ENCODE results near the gene FRMD4A. TPM values are rescaled to one million over a fixed set of nuclear protein-coding genes. Genes with fewer than 3 reads are reported as not detected.

Gene FRMD4A
- total and polyA plus RNA-seq, 2 of the 4 experiments (the other 2 are of a cell fraction), result 30.3 to 68.8 TPM

- Histone ChIP-seq H3K18ac (ENCODE audit: low read depth, low read length) (no peak overlapping the region), H3K9me1 (ENCODE audit: insufficient read depth, low read length) (peaks cover 27% of the 10 kb centered on the region), H3K23ac (ENCODE audit: low read depth, low read length) (no peak overlapping the region; the same call in 1 of the 2 replicates), H3K4me3 (ENCODE audit: insufficient read depth, low read depth, low read length) (no peak overlapping the region), H3K4me2 (ENCODE audit: low read depth, low read length) (no peak overlapping the region), H2BK5ac (ENCODE audit: low read depth, low read length, poor library complexity, severe bottlenecking) (no peak overlapping the region), H3K9ac (ENCODE audit: low read depth, low read length) (no peak overlapping the region), H3K36me3 (ENCODE audit: control insufficient read depth, insufficient read depth, low read length) (no peaks in the 10 kb centered on the region), H2AK9ac (replicated peaks; ENCODE audit: low read depth, low read length, poor library complexity) (no peak overlapping the region), H3K27ac (ENCODE audit: insufficient read depth, low read length) (no peak overlapping the region), H2BK15ac (ENCODE audit: low read depth, low read length) (no peak overlapping the region), H4K5ac (ENCODE audit: low read depth, low read length) (no peak overlapping the region), H2AK5ac (ENCODE audit: low read depth, low read length) (peak overlapping the region; percentile 29; the same call in 1 of the 2 replicates), H3K27me3 (ENCODE audit: control insufficient read depth, insufficient read depth, low read length) (no peaks in the 10 kb centered on the region), H4K20me1 (ENCODE audit: insufficient read depth, low read length) (no peaks in the 10 kb centered on the region), H3K79me1 (ENCODE audit: low read depth in 1 of 2, low read length in 2 of 2) (peaks cover 31 to 82% of the 10 kb centered on the region in 2 experiments), H2AFZ (replicated peaks; ENCODE audit: low read length, poor library complexity) (no peak overlapping the region), H3K4me1 (ENCODE audit: control insufficient read depth, insufficient read depth, low read length) (peaks cover 16% of the 10 kb centered on the region), H3K4ac (ENCODE audit: low read depth, low read length) (peak overlapping the region; percentile 36; the same call in 1 of the 2 replicates), H3K56ac (ENCODE audit: extremely low read depth, insufficient read depth, low read length) (no peak overlapping the region), H3K14ac (replicated peaks; ENCODE audit: low read depth, low read length) (peak overlapping the region; percentile 34; the same call in 1 of the 2 replicates), H2BK20ac (ENCODE audit: low read depth, low read length) (no peak overlapping the region), H3K9me3 (ENCODE audit: control insufficient read depth, insufficient read depth, low read length) (no peaks in the 10 kb centered on the region), H4K91ac (ENCODE audit: insufficient read depth, low read depth, low read length) (no peak overlapping the region), H2BK120ac (ENCODE audit: low read depth, low read length) (no peak overlapping the region), H4K8ac (ENCODE audit: low read depth in 2 of 2, low read length in 2 of 2) (0 out of 4 replicates have a peak overlapping the region, but pooled peaks of 1 of the 2 experiments have one; percentile 2)
- intact Hi-C loops (cut with micrococcal nuclease) (no loop called here), in situ Hi-C loops (cut with MboI; ENCODE audit: low sequenced_read_pairs) (no loop called here), dilution Hi-C loops (cut with HindIII; ENCODE audit: low sequenced_read_pairs, unreplicated experiment) (no loop called here)
- ChIA-PET POLR2A (ENCODE audit: unreplicated experiment) (no interaction called here), CTCF (no interaction called here)
- BruUV-seq (replicated peaks), result no TSS peak
- 90% methylated on average over 2 of the region's 9 CpGs; no CpG with 5 or more reads in 1 of the 2 experiments for WGBS, 2 experiments (ENCODE audit: extremely low coverage in 2 of 2, insufficient read length in 1 of 2)
- no peak for ATAC-seq (ENCODE audit: low read depth)
- DNase-seq, result no peak
- TF ChIP-seq MXI1 (IDR thresholded peaks at IDR 0.05; ENCODE audit: borderline replicate concordance, low read depth, low read length) (no peak), MAZ (IDR thresholded peaks at IDR 0.05; ENCODE audit: borderline replicate concordance, low read depth, low read length) (no peak), RCOR1 (IDR thresholded peaks at IDR 0.05; ENCODE audit: insufficient replicate concordance, low read length) (no peak), CHD1 (IDR thresholded peaks at IDR 0.05; ENCODE audit: low read depth, low read length) (no peak), SMC3 (IDR thresholded peaks at IDR 0.05; ENCODE audit: low read depth, low read length) (no peak), RAD21 (IDR thresholded peaks at IDR 0.05; ENCODE audit: low read length) (no peak), BHLHE40 (IDR thresholded peaks at IDR 0.05; ENCODE audit: low read depth, low read length) (no peak), ELK1 (IDR thresholded peaks at IDR 0.05; ENCODE audit: borderline replicate concordance, low read depth, low read length) (no peak), MAFK (IDR thresholded peaks at IDR 0.05; ENCODE audit: low read depth, low read length) (no peak), FOS (IDR thresholded peaks at IDR 0.05; ENCODE audit: low read depth, low read length) (no peak), POLR2A (IDR thresholded peaks at IDR 0.05; ENCODE audit: low read depth, low read length) (no peak), USF2 (IDR thresholded peaks at IDR 0.05; ENCODE audit: low read depth, low read length) (no peak), RFX5 (IDR thresholded peaks at IDR 0.05; ENCODE audit: low read depth, low read length) (no peak), CTCF (conservative IDR thresholded peaks at IDR 0.05; ENCODE audit: low read depth, low read length) (no peak), NFE2L2 (IDR thresholded peaks at IDR 0.05; ENCODE audit: low read depth, low read length) (no peak)
Measured at GRCh38 chr10:13885238-13885990, 445.3 kb downstream of the FRMD4A start.

Measured in IMR-90 (cell line).